ENCODE results near the gene IPCEF1. TPM values are rescaled to one million over a fixed set of nuclear protein-coding genes. Genes with fewer than 3 reads are reported as not detected.

IPCEF1 gene
- total and polyA plus RNA-seq, 4 donors: 0.46 to 2.8 (median 1.3) TPM

- Histone ChIP-seq H3K36me3 (ENCODE audit: control insufficient read depth in 4 of 4, insufficient read depth in 3 of 4, low read depth in 1 of 4, low read length in 3 of 4) (no peaks in the 10 kb centered on the region), H3K9me3 (ENCODE audit: control insufficient read depth in 4 of 4, low read length in 3 of 4) (no peaks in the 10 kb centered on the region), H3K27me3 (ENCODE audit: control insufficient read depth in 4 of 4, insufficient read depth in 4 of 4, low read length in 3 of 4) (no peaks in the 10 kb centered on the region), H3K4me3 (ENCODE audit: low read depth in 1 of 3, low read length in 3 of 3) (no peak overlapping the region), H3K4me1 (ENCODE audit: control insufficient read depth in 4 of 4, insufficient read depth in 4 of 4, low read length in 3 of 4) (no peaks in the 10 kb centered on the region), H3K9ac (ENCODE audit: low read depth in 1 of 2, low read length in 2 of 2) (no peak overlapping the region), H3K27ac (ENCODE audit: low read depth in 1 of 2, low read length in 2 of 2) (no peak overlapping the region)
- 90% methylated on average over 7 of the region's 7 CpGs for WGBS
- TF ChIP-seq MAX (IDR thresholded peaks at IDR 0.05): no peak
- no peak for DNase-seq (ENCODE audit: low spot score)
Measured at GRCh38 chr6:154239392-154239791, 117.2 kb downstream of the IPCEF1 start.

- Histone ChIP-seq H3K4me1 (ENCODE audit: control insufficient read depth in 4 of 4, insufficient read depth in 4 of 4, low read length in 3 of 4) (no peaks in the 10 kb centered on the region), H3K36me3 (ENCODE audit: control insufficient read depth in 4 of 4, insufficient read depth in 3 of 4, low read depth in 1 of 4, low read length in 3 of 4) (no peaks in the 10 kb centered on the region), H3K9me3 (ENCODE audit: control insufficient read depth in 4 of 4, low read length in 3 of 4) (no peaks in the 10 kb centered on the region), H3K27ac (ENCODE audit: low read depth in 1 of 2, low read length in 2 of 2) (no peak overlapping the region), H3K9ac (ENCODE audit: low read depth in 1 of 2, low read length in 2 of 2) (no peak overlapping the region), H3K4me3 (ENCODE audit: low read depth in 1 of 3, low read length in 3 of 3) (no peak overlapping the region), H3K27me3 (ENCODE audit: control insufficient read depth in 4 of 4, insufficient read depth in 4 of 4, low read length in 3 of 4) (no peaks in the 10 kb centered on the region)
- 88% methylated on average over 2 of the region's 2 CpGs for WGBS
- no peak for TF ChIP-seq EGR1 (IDR thresholded peaks at IDR 0.05; ENCODE audit: low read depth in 2 of 2)
- TF ChIP-seq ZBTB33 (IDR thresholded peaks at IDR 0.05): no peak
- TF ChIP-seq ATF3 (IDR thresholded peaks at IDR 0.05): no peak
- TF ChIP-seq HNF4A (conservative IDR thresholded peaks at IDR 0.05): no peak
- TF ChIP-seq TAF1 (conservative IDR thresholded peaks at IDR 0.05): no peak
- TF ChIP-seq JUND (IDR thresholded peaks at IDR 0.05): no peak
- TF ChIP-seq MAX (IDR thresholded peaks at IDR 0.05): no peak
- TF ChIP-seq HNF4G (IDR thresholded peaks at IDR 0.05): no peak
- TF ChIP-seq YY1 (IDR thresholded peaks at IDR 0.05): no peak
- TF ChIP-seq FOXA2 (IDR thresholded peaks at IDR 0.05): no peak
- no peak for TF ChIP-seq FOXA1 (IDR thresholded peaks at IDR 0.05)
- TF ChIP-seq RAD21 (IDR thresholded peaks at IDR 0.05): no peak
- no peak for TF ChIP-seq NR2F2 (IDR thresholded peaks at IDR 0.05)
- TF ChIP-seq GABPA (IDR thresholded peaks at IDR 0.05 in 1 of 2, conservative IDR thresholded peaks at IDR 0.05 in 1 of 2): no peak
- TF ChIP-seq RXRA (IDR thresholded peaks at IDR 0.05): no peak
- TF ChIP-seq REST (IDR thresholded peaks at IDR 0.05): no peak
- TF ChIP-seq SP1 (IDR thresholded peaks at IDR 0.05): no peak
- no peak for TF ChIP-seq CTCF (IDR thresholded peaks at IDR 0.05; ENCODE audit: low read depth, low read length, missing input control)
- DNase-seq (ENCODE audit: low spot score): no peak
Measured at GRCh38 chr6:154238831-154239230, 117.8 kb downstream of the IPCEF1 start.

Measured in liver (tissue), 9 donors.